Progenitor cell of endocrine pancreas (in vitro differentiated cells): ENCODE data around the gene NAP1L1. TPM values are rescaled to one million over a fixed set of nuclear protein-coding genes. Genes with fewer than 3 reads are reported as not detected.
A peak's percentile ranks its signal among the peaks of the same experiment; 100 is the strongest.

Experiments
- DNase-seq: peaks from one replicate; pipeline ENCODE4 v3.0.0; 2021; ENCODE audit warnings: low spot score; ENCODE audit not compliant: unreplicated experiment
- H3K27ac Mint-ChIP-seq: 2 replicates; pipeline ENCODE4 v1.8.0; 2021; ENCODE audit warnings: mild to moderate bottlenecking, moderate library complexity, mixed read lengths
- H3K27me3 Mint-ChIP-seq: 2 replicates; pipeline ENCODE4 v1.8.0; 2021; ENCODE audit warnings: mixed read lengths
- H3K36me3 Mint-ChIP-seq: 2 replicates; pipeline ENCODE4 v1.8.0; 2022; ENCODE audit warnings: mixed read lengths; ENCODE audit not compliant: insufficient read depth
- H3K4me1 Mint-ChIP-seq: 2 replicates; pipeline ENCODE4 v1.8.0; 2021; ENCODE audit warnings: low read depth, mixed read lengths
- H3K4me3 Mint-ChIP-seq: 2 replicates; pipeline ENCODE4 v1.8.0; 2021; ENCODE audit warnings: low read depth, mild to moderate bottlenecking, moderate library complexity, mixed read lengths
- H3K9me3 Mint-ChIP-seq: 2 replicates; pipeline ENCODE4 v1.8.0; 2021; ENCODE audit warnings: low read depth, mixed read lengths
- total RNA-seq: library from RNA; stranded (reverse); gene quantifications from 2 replicates; pipeline ENCODE4 v1.2.1, GENCODE V29; 2021
- TF ChIP-seq, protein P1 (sequence below): fragments of 200-600 bp; sonication (generic); IDR thresholded peaks from one replicate; pipeline ENCODE4 v1.5.0; 2021; ENCODE audit warnings: antibody characterized with exemption, mild to moderate bottlenecking; ENCODE audit not compliant: unreplicated experiment

Gene NAP1L1
- total RNA-seq, 1 donor from 2014 or later: 785 TPM

DNA sequence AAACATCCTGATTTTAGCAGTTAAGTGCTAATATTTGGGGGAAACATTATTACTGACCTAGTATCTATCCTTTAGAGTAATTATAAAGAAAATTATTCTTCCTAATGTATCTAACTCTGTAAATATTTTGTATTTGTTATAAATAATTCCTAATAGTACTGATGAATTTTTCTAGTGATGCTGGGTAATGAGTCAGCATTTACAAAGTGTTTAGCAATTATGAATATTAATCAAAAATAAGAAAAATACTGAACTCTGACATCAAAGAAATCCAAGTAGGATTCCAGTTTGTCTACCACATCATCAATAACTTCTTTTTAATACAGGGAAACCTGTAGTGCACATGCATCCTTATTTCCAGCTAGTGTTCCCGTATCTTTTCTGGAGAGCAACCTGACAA is 9.0 kb downstream of the NAP1L1 start:
- TF ChIP-seq, protein P1, sequence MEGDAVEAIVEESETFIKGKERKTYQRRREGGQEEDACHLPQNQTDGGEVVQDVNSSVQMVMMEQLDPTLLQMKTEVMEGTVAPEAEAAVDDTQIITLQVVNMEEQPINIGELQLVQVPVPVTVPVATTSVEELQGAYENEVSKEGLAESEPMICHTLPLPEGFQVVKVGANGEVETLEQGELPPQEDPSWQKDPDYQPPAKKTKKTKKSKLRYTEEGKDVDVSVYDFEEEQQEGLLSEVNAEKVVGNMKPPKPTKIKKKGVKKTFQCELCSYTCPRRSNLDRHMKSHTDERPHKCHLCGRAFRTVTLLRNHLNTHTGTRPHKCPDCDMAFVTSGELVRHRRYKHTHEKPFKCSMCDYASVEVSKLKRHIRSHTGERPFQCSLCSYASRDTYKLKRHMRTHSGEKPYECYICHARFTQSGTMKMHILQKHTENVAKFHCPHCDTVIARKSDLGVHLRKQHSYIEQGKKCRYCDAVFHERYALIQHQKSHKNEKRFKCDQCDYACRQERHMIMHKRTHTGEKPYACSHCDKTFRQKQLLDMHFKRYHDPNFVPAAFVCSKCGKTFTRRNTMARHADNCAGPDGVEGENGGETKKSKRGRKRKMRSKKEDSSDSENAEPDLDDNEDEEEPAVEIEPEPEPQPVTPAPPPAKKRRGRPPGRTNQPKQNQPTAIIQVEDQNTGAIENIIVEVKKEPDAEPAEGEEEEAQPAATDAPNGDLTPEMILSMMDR: no peak
- peaks cover 8% of the 10 kb centered on the region for H3K9me3 Mint-ChIP-seq
- H3K36me3 Mint-ChIP-seq: peaks cover 23% of the 10 kb centered on the region
- H3K27ac Mint-ChIP-seq: no peak overlapping the region
- H3K27me3 Mint-ChIP-seq: no peaks in the 10 kb centered on the region
- no peak for DNase-seq
- peaks cover 21% of the 10 kb centered on the region for H3K4me1 Mint-ChIP-seq
- H3K4me3 Mint-ChIP-seq: no peak overlapping the region

DNA sequence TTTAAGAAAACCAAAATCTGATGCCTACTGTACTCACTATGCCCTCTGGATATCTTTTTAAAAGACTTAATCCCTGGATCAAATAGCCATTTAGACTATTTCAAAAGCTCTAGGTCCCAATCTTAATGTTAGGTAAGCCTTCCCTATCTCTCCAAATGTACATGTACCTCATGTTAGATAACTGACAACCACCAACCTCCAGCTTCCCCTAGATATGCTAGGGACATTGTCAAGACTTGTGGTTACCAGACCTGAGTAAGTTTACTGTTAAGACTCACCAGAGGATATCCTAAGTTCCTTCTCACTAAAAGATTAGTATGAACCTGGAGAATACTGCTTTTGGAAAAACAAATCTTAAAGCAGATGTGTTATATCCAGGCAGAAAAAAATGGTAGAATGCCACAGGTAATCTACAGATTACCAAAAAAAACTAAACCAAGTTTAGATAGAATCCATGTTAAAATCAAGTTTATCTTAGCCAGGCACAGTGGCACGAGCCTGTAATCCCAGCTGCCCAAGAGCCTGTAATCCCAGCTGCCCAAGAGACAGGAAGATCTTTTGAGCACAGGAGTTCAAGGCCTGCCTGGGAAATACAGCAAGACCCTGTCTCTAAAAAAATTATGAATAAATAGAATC is 9.7 kb downstream of the NAP1L1 start:
- TF ChIP-seq, protein P1: no peak
- Mint-ChIP-seq H3K9me3 (peaks cover 8% of the 10 kb centered on the region), H3K36me3 (peaks cover 24% of the 10 kb centered on the region), H3K27ac (peak overlapping the region; percentile 9), H3K27me3 (no peaks in the 10 kb centered on the region), H3K4me1 (peaks cover 19% of the 10 kb centered on the region), H3K4me3 (no peak overlapping the region)
- no peak for DNase-seq

DNA sequence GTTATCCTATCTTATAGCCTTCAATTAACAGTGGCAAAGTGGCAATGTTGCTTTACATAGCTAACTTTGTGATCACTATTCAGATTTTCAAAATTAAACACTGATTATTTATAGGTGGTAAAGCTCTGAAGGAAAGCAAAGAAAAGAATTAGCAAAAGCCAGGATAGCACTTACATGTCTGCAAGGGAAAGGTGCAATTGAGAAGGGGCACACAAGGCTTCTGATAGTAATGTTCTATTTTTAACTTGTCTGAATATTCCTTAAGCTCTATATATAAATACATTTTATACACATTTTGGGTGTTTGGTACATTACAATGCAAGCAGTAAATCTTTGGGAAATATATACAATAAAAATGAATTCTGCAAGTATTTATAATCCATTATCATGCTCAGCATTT is 10.9 kb downstream of the NAP1L1 start:
- peaks cover 18% of the 10 kb centered on the region for H3K36me3 Mint-ChIP-seq
- no peak for DNase-seq
- TF ChIP-seq, protein P1: no peak
- H3K27me3 Mint-ChIP-seq: no peaks in the 10 kb centered on the region
- H3K27ac Mint-ChIP-seq: no peak overlapping the region
- H3K4me3 Mint-ChIP-seq: no peak overlapping the region
- H3K4me1 Mint-ChIP-seq: peaks cover 19% of the 10 kb centered on the region
- H3K9me3 Mint-ChIP-seq: peaks cover 3% of the 10 kb centered on the region

DNA sequence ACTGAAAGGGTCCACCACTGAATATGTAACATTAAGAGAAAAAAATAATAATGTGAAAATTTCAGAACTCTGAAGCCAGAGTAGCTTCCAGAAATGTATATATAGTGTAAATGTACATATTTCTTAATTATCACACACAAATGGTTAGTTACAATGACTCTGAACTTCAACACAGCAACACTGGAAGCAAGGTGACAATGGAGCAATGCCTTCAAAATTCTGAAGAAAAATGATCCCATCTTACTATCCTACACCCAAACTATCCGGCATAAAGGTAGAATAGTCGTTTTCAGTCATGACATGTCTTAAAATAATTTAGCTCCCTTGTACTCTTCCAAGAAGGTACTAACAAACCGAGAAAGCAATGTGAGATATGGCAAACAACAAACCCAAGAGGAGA is 11.9 kb downstream of the NAP1L1 start:
- peaks cover 17% of the 10 kb centered on the region for H3K4me1 Mint-ChIP-seq
- peaks cover 19% of the 10 kb centered on the region for H3K36me3 Mint-ChIP-seq
- TF ChIP-seq, protein P1: no peak
- no peak overlapping the region for H3K4me3 Mint-ChIP-seq
- no peak for DNase-seq
- no peaks in the 10 kb centered on the region for H3K27me3 Mint-ChIP-seq
- H3K9me3 Mint-ChIP-seq: no peaks in the 10 kb centered on the region
- H3K27ac Mint-ChIP-seq: no peak overlapping the region

DNA sequence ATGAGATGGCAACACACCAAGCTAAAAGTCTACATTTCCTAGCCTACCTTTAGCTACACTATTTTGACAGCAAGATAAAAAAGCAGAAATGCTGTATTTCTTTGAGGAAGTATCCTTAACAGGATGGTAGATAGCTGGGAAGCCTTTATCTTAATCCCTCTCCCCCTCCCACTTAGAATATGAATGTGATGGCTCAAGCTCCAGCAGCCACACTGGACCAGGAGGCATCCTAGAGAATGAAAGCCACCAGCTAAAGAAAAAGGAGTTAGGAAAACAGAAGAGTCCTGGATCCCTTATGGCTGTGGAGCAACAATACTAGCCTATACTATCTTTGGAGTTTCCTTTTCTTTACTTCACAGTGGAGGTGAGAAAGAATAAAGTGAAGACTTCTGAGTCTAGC is 15.1 kb downstream of the NAP1L1 start:
- no peaks in the 10 kb centered on the region for H3K27me3 Mint-ChIP-seq
- no peak for DNase-seq
- H3K9me3 Mint-ChIP-seq: peaks cover 14% of the 10 kb centered on the region
- peaks cover 42% of the 10 kb centered on the region for H3K36me3 Mint-ChIP-seq
- H3K4me3 Mint-ChIP-seq: no peak overlapping the region
- peak overlapping the region; percentile 25 for H3K27ac Mint-ChIP-seq
- H3K4me1 Mint-ChIP-seq: peaks cover 10% of the 10 kb centered on the region
- TF ChIP-seq, protein P1: no peak
